Activated T-cell treated with anti-CD3 and anti-CD28 coated beads for 1 hour (primary cell): ENCODE results near the gene ARHGAP8.
"Not testable (repeated sequence)": the region's sequence is repeated elsewhere in the genome, so short reads cannot be mapped to it uniquely, and the experiment has no call there.

Experiments used
- DNase-seq: peaks from one replicate; pipeline ENCODE4 v3.0.0-alpha.2; 2020; ENCODE audit warnings: low read depth

Gene ARHGAP8

DNA sequence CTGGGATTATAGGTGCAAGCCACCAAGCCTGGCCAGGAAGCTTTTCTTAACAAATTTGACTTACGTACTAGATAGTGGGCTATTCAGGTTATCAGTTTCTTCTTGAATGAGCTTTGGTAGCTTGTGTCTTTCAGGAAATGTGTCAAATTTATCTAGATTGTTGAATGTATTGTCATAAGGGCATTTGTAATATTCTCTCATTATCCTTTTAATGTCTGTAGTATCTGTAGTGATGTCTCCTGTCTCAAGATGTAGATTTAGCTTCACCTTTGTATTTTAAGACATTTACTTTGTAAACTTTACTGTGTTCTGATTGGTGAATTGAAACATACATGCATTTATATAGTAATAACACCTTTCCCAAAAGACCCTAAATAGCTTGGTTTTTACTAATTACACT is 20.7 kb downstream of the ARHGAP8 start:
- DNase-seq, result no peak

GRCh38 chr22:44775862-44776261 is 23.5 kb downstream of the ARHGAP8 start:
- no peak for DNase-seq

DNA sequence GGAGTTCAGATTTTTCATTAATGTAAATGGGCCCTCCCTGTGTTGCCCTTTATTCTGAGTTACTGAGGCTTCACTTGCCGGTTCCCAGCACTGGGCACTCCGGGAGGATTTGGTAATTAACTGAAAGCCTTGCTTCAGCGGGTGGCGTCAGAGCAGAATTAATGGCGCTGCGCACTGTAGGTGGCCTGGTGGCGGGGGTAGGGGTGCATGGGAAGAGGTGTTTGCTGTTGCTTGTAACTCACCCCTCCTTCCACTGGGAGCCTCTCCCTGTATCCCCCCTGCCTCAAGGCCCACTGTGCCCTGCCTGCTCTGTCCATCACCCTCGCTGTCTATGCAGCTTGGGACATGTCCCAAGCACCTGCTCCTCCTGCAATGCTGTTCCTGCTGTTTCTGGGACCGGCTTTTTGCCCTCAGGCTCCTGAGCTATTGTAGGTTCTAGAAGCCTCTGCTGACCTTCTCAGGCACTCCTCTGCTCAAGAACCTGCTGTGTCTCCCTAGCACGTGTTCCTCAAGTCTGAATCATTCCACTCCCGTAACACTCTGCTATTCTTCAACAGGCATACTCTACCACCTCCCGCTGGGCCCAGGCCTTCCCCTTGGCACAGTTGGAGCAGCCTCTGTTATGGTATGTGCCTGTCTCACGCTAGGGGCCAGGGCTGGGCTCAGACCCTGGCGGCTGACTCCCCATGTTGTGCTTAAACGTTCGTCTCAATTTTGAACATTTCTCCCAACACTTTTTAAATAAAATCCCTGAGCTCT is 24.4 kb downstream of the ARHGAP8 start:
- no peak for DNase-seq

DNA sequence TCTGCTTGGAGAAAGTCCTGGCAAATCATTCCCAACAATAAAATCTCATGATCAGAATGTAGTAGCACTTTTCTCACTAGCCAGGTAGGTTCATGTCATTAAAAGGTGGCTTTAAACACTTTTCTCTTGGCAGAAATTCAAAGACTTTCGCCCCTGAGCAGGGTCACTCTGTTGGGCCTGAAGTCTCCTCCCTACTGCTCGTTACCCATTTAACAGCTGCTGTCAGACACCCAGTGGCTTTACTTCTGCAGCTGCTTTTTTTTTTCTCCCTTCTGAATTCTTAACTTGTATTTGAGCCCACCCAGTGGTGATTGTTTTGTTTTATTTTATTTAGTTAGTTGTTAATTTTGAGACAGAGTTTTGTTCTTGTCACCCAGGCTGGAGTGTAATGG is 25.0 kb downstream of the ARHGAP8 start:
- no peak for DNase-seq

DNA sequence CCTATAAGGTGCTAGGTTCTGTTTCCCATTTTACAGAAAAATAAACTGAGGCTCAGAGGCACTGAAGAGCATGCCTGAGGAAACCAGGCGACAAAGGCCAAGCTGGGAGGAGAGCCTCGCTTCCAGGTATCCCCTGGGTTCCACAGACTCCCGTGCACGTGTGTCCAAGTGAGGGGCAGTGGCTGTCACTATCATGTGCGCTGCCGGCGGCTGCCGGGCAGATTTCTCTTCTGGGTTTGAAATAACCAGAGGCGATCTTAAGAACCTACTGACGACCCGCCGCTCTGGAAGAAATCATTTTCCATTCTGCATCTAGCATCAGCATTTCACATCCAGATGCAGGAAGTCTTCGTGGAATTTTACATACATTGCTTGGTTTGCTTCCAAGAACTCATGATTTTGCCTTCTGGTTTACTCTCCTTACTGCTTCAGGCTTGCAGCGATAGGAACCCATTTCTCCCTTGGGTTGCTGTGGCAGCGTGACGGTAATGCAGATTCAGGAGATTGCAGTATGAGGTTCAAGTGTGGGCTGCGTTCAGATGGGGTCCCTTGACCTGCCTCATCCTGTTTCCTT is 28.6 kb downstream of the ARHGAP8 start:
- DNase-seq, result no peak

DNA sequence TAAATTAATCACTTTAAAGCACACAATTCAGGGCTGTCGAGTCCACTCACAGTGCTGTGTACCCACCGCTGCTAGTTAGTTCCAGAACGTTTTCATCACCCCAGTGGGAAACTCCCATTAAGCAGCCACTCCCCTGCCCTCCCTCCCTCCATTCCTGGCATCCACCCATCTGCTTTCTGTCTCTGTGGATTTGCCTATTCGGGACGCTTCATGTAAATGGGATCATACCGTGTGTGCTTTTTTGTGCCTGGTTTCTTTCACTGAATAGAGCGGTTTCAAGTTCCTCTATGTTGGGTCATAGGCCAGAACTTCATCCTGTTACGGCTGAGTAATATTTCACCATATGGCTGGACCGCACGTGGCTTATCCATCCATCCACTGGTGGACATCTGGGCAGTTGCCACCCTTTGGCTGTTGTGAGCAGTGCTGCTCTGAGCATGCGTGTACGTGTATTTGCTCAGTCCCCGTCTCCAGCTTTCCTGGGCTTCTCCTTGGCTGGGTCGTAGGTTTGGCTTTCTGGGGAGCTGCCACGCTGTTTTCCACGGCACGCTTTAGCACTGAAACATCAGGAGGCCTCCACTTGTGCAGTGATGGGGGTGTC is 30.1 kb downstream of the ARHGAP8 start:
- no peak for DNase-seq

DNA sequence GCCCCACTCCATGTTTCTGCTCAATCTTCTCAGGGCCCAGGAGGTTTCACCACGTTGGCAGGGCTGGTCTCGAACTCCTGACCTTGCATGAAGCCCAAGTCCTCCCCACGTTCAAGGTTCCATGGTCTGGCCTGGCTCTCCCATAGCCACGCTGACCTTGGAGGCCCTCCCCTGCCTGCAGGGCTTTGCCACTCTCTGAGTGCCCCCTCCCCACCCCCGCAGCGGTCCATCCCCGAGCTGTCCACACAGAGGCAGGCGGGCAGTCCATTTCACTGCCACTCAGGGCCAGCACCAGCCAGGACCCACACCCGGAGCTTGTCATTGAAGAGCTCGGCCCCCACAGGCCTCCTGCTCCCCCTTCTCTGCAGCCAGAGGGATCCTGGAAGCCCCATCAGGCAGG is 30.7 kb downstream of the ARHGAP8 start:
- DNase-seq, result no peak

GRCh38 chr22:44783581-44783980 is 31.2 kb downstream of the ARHGAP8 start:
- no peak for DNase-seq

GRCh38 chr22:44786136-44786535 is 33.8 kb downstream of the ARHGAP8 start:
- no peak for DNase-seq

- no peak for DNase-seq
These were observed 34.2 kb downstream of the ARHGAP8 start for GRCh38 chr22:44786610-44787009.

DNA sequence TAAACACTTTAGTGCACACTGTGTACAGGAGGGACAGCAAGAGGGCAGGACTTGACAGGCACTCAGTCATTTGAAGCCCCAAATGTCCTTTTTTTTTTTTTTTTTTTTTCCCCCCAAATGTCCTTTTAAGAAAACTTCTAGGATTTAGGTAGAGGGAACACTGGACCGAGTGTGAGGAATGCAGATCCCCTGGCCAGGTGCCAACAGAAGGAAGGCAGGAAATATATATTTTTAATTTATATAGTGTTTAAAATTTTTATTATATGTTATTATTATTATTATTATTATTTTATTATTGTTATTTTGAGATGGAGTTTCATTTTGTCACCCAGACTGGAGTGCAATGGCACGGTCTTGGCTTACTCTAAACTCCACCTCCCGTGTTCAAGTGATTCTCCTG is 35.5 kb downstream of the ARHGAP8 start:
- no peak for DNase-seq

DNA sequence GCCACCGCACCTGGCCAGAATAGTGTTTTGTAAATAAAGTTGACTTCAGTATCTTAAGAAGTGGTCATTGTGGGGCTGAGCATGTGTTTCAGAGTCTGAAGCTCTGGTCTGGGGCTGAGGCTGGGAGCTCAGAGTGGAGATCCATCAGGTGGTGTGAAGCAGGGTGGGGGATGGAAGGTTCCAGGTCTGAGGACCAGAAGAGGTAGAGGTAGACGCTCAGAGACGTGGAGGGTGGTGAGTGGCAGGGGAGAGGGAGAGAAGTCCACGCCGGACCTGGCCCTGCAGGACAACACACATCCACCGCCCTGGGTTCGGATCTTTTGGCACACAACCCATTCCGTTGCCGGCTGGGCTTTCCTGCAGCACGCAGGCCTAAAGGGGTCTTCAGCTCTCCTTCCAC is 40.7 kb downstream of the ARHGAP8 start:
- no peak for DNase-seq

DNA sequence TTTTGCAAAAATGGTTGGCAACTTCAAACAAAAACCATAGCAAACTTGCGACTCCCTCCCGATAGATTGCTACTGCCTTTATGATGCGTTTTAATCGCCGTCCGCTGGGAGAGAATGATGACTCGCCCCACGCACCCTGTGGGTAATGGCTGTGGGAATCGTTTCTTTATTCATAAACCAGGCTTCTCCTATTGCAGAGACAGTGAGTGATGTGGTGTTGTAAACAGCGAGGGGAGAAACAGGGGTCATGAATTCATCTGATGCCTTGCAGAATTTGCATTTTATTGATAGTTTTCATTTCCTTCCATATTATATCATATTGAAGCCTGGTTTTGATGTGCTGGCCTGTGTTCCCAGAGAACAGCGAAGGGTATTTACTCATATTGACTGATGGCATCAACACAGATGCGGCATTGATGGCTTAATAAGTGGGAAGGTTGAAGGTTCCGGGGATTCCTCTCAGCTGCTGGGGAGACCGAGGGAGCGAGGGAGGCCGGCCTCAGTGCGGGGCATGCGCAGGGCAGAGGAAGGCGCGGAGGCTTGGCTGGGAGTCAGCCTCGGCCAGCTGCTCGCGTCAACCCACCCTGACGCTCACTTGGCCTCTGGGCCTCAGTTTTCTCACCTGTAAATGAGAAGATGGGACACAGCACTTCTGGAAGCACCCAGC is 41.3 kb downstream of the ARHGAP8 start:
- DNase-seq, result no peak

DNA sequence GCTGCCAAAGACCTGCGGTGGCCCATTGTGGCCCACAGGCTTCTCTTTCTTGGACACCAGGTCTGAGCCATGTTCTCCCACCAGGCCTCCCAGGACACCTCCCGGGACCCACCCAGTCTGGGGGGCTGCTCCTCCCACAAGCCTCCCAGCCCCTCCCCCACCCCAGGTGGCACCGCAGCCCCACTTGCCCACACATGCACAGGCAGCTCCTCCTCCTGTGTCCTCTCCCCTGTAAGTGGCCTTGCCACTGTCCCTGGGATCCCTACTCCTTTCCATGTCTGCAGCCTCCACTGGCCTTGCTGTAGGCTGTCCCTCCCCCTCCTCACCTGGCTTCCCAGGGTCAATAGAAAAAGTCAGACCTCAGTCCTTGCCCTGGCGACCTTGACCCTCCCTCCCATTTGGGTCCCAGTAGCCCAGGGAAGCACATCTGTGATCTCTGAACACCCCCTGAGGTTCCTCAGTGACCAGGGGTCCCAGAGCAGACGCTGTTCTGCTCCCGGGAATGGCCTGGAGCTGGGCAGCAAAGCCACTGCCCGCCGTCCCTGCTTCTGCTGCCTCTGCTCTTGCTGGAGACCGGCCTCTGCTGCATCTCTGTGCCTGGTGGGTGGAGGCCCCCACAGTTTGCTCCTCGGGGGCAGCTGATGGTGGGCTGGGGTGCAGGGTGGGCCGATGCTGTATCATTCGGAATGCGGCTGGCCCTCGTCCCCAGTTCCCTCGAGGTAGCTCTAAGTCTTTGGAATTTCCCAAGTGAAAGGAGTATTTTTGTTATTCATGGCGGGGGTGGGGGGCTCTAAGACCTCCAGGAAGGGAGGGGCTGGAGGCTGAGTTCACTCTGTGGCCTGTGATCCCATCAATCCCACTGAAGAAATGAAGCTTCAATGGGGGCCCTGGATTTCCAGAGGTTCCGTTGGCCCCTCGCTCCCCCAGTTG is 43.6 kb downstream of the ARHGAP8 start:
- DNase-seq, result no peak

DNA sequence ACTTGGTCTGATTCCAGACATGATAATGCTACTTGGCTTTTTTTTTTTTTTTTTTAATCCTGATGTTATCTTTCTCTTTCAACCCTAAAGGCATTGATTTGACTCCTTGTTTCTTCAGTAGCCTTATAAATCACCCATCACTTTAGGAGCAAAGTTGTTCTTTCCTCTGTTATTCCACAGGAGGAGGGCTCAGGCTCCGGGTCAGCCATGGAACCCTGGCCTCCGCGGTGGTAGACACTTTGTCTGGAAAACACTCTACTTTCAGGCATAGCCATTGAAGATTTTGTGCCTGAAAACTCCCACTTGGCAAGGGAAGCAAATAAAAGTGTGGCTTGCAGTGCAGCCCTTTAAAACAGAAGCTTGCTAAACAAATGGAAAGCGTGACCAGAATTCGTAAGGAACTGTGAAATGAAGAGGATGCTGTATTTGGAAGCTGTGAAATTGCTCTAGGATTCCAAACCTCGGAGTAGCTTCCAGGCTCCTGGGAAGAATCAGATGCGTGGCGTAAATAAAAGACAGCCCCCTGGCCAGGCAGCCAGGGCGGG is 44.9 kb downstream of the ARHGAP8 start:
- no peak for DNase-seq

DNA sequence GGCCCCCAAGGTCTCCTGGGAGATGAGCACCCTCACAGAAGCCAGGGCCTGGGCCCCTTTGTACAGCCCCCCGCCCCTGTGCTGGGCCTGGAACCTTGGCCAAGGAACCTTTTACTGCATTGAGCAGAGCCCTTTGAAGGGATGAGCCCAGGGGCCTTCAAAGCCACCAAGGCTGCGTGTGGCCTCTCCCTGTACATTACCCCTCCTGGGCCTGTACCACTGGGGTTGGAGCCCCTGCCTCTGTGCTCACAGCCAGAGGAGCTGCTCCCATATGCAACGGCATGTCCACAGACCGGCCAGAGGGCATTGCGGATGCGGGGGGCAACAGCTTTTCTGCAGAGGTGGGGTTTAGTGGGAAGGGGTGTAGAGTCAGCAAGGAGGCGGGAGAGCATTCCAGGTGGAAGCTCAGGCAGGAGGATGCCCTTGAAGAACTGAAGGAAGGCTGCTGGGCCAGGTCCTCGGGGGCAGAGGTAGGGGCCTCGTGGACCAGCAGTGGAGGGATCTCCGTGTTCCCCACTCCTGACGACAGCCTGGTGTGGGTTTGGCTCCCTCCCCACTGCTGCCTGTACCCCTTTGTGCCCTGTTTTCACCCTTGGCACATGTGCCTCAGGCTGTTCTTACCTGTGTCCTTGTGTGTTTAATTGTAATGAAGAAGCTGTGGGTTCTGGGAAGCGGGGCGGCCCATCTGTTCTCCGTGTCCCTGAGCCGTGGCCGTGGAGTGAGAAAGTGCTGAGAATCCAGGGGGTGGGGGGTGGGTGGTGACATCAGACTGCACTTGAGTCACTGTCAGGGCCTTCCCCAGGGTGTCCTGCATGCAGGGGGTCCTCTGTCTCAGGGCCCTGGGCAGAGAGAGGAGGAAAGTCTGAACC is 46.9 kb downstream of the ARHGAP8 start:
- DNase-seq, result no peak

- DNase-seq, result not testable (repeated sequence)
These were observed 47.7 kb downstream of the ARHGAP8 start for GRCh38 chr22:44799946-44800634.

DNA sequence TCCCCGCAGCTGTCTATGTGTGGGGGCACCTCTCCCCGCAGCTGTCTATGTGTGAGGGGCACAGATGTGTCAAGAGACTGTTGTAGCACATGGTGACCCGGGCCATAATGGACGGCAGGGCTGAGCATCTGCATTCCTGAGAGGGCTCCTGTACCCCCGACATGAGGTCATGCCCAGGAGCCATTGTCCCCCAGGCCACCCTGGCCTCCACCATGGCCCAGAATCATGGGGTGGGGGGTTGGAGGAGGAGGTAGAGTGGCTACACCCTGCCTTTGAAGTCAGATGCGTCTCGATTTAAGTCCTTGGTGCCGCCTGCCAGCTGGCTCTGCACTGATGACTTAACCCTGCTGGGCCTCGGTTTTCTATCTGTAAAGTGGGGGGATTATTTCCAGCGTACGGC is 49.1 kb downstream of the ARHGAP8 start:
- no peak for DNase-seq

DNA sequence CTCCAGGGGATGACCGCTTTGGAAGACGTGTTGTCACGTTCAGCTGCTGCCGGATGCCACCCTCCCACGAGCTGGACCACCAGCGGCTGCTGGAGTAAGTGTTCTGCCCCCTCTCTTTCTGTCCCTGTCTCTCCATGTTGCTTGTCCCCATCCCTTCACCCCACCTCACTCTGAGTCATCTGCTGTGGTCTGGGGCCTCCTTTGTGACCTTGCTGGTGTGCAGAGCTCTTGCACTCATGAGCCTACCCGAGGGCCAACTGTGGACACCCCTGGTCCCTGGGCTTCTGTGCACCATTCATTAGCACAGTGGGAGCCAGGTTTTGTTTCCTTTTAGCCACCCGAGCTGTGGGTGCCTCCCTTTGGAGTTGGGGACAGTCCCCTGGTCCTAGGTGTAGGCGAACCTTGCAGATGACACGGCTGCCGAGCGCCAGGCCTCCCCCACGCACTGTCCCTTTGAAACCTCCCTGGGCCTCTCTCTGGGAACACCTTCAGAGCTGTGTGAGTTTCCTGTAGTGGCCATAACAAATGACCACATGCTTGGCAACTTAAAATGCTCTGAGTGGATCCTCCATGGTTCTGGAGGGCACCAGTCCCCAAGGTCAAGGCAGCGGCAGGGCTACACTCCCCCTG is 49.8 kb downstream of the ARHGAP8 start:
- DNase-seq, result no peak

GRCh38 chr22:44802956-44803355 is 50.6 kb downstream of the ARHGAP8 start:
- no peak for DNase-seq
